ENCODE data around the gene PDCD11. TPM values are rescaled to one million over a fixed set of nuclear protein-coding genes. Genes with fewer than 3 reads are reported as not detected.
A peak's percentile ranks its signal among the peaks of the same experiment; 100 is the strongest.
"Not testable (repeated sequence)": the region's sequence is repeated elsewhere in the genome, so short reads cannot be mapped to it uniquely, and the experiment has no call there.

The PDCD11 gene
- total RNA-seq = 10 to 100 TPM; 14.3 to 21.7 (median 17.6) TPM

DNA sequence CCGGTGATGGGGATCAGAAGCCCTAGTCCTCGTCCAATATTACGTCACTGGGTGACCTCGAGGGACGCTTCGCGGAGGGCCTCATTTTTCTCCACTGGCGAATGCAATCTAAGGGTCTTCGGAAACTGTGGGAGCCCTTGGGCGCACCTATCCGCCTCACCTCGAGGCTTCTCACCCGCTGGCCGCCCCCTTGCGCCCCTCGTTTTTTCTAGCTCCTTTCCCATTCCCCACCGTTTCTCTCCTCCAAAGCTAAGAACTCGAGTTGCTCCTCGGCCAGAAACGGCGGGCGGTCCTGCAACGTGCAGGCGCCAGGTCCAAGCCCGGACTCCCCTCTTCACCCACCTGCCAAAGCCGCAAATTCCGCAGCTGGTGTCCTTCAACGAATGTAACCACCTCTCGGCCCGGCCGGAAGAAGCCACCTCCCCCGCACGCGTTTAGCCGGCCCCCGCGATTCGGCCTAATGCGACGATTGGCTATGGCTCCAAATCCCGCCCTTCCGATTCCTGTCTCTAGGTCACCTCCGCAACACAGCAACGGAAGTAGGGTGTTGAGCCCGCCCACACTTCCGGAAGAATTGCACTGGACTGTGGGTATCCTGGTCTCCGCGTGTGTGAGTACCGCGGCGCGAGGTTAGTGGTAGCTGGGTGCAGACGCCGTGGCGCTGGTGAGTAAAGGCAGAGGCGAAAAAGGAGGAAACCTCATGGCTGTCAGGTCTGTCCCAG, at the start of gene PDCD11, which contains the start of gene ATP5MK:
Gene PDCD11, plus strand, starts transcription at position 560 of the 722 bp plus-strand sequence. CDS start 1,801 bp downstream, outside the sequence.
Gene ATP5MK, minus strand, starts transcription at position 409 of the 722 bp plus-strand sequence. CDS start 4,018 bp downstream, outside the sequence.
- 0 to 1% methylated on average over 14 to 15 of the region's 56 CpGs for WGBS, 2 donors (ENCODE audit: low coverage in 1 of 2)
- Histone ChIP-seq H3K36me3 (peaks cover 0 to 44% of the 10 kb centered on the region in 2 donors), H3K27ac (peak within 1 kb of the TSS; percentile 56 to 92 (median 92)), H3K9me3 (no peaks in the 10 kb centered on the region), H3K27me3 (no peaks in the 10 kb centered on the region), H3K4me1 (peaks cover 15 to 51% (median 18%) of the 10 kb centered on the region in 3 donors), H3K4me3 (peak within 1 kb of the TSS; percentile 70 to 91)
- TF ChIP-seq EP300 (IDR thresholded peaks at IDR 0.05) = no peak
- TF ChIP-seq POLR2AphosphoS5 (IDR thresholded peaks at IDR 0.05) = peak; percentile 78
- TF ChIP-seq, protein P1, sequence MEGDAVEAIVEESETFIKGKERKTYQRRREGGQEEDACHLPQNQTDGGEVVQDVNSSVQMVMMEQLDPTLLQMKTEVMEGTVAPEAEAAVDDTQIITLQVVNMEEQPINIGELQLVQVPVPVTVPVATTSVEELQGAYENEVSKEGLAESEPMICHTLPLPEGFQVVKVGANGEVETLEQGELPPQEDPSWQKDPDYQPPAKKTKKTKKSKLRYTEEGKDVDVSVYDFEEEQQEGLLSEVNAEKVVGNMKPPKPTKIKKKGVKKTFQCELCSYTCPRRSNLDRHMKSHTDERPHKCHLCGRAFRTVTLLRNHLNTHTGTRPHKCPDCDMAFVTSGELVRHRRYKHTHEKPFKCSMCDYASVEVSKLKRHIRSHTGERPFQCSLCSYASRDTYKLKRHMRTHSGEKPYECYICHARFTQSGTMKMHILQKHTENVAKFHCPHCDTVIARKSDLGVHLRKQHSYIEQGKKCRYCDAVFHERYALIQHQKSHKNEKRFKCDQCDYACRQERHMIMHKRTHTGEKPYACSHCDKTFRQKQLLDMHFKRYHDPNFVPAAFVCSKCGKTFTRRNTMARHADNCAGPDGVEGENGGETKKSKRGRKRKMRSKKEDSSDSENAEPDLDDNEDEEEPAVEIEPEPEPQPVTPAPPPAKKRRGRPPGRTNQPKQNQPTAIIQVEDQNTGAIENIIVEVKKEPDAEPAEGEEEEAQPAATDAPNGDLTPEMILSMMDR (IDR thresholded peaks at IDR 0.05) = peak in 2 of 4 experiments; percentile 9 to 27
- TF ChIP-seq POLR2A (IDR thresholded peaks at IDR 0.05) = peak; percentile 41 to 46
- ATAC-seq = peak; percentile 100

GRCh38 chr10:103350175-103350516, 46.3 kb upstream of the PDCD11 start:
- Histone ChIP-seq H3K36me3 (peaks cover 0 to 39% of the 10 kb centered on the region in 2 donors), H3K4me3 (peak overlapping the region; percentile 69 to 88), H3K9me3 (no peaks in the 10 kb centered on the region), H3K27ac (peak overlapping the region; percentile 44 to 88 (median 85)), H3K27me3 (no peaks in the 10 kb centered on the region), H3K4me1 (peaks cover 0 to 26% (median 0%) of the 10 kb centered on the region in 3 donors)
- TF ChIP-seq, protein P1 (IDR thresholded peaks at IDR 0.05) = no peak
- TF ChIP-seq POLR2A (IDR thresholded peaks at IDR 0.05) (no peak), EP300 (IDR thresholded peaks at IDR 0.05) (no peak)
- 57 to 63% methylated on average over 5 to 9 of the region's 16 CpGs for WGBS, 2 donors (ENCODE audit: low coverage in 1 of 2)
- no peak for ATAC-seq

GRCh38 chr10:103350517-103351260, 45.7 kb upstream of the PDCD11 start, which contains the start of gene PCGF6:
TSS of gene PCGF6 (minus strand) at chr10:103351140. CDS start at chr10:103351066, 74 bp downstream.
- peaks cover 0 to 26% (median 0%) of the 10 kb centered on the region in 3 donors for H3K4me1 ChIP-seq
- peaks cover 5% of the 10 kb centered on the region for H3K27me3 ChIP-seq
- H3K9me3 ChIP-seq = no peaks in the 10 kb centered on the region
- peak within 1 kb of the TSS; percentile 69 to 88 for H3K4me3 ChIP-seq
- ATAC-seq = peak; percentile 92
- WGBS, 2 donors (ENCODE audit: low coverage in 1 of 2) = 0 to 1% methylated on average over 3 to 17 of the region's 82 CpGs
- peak within 1 kb of the TSS; percentile 44 to 88 (median 85) for H3K27ac ChIP-seq
- H3K36me3 ChIP-seq = peaks cover 0 to 34% of the 10 kb centered on the region in 2 donors
- TF ChIP-seq, protein P1 (IDR thresholded peaks at IDR 0.05) = peak in 2 of 4 experiments; percentile 19 to 29
- TF ChIP-seq POLR2A (IDR thresholded peaks at IDR 0.05) = no peak
- TF ChIP-seq POLR2AphosphoS5 (IDR thresholded peaks at IDR 0.05) = peak; percentile 28

DNA sequence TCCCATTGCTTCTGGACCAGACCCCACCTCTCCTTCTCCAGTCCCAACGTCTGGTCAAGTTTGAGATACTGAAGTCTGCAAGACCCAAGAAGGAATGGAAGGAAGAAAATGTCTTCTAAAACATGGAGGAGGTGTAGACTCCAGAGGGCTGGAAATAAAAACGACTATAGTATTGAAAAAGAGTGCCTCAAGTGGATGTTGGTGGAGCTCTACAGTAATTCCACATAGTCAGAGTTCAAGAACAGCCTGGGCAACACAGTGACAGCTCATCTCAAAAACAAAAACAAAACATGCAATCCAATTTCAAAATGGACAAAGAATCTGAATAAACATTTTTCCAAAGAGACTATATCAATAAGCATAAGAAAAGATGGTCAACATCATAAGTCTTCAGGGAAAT, 43.1 kb upstream of the PDCD11 start:
- peaks cover 0 to 26% (median 0%) of the 10 kb centered on the region in 3 donors for H3K4me1 ChIP-seq
- no peak for ATAC-seq
- no peak overlapping the region for H3K4me3 ChIP-seq
- H3K9me3 ChIP-seq = no peaks in the 10 kb centered on the region
- peaks cover 12% of the 10 kb centered on the region for H3K27me3 ChIP-seq
- 12 to 51% methylated on average over 2 of the region's 2 CpGs for WGBS, 2 donors (ENCODE audit: low coverage in 1 of 2)
- H3K27ac ChIP-seq = no peak overlapping the region
- H3K36me3 ChIP-seq = peaks cover 0 to 8% of the 10 kb centered on the region in 2 donors
- TF ChIP-seq POLR2AphosphoS5 (IDR thresholded peaks at IDR 0.05) = no peak
- TF ChIP-seq EP300 (IDR thresholded peaks at IDR 0.05) = no peak
- no peak for TF ChIP-seq POLR2A (IDR thresholded peaks at IDR 0.05)
- TF ChIP-seq, protein P1 (IDR thresholded peaks at IDR 0.05) = no peak

DNA sequence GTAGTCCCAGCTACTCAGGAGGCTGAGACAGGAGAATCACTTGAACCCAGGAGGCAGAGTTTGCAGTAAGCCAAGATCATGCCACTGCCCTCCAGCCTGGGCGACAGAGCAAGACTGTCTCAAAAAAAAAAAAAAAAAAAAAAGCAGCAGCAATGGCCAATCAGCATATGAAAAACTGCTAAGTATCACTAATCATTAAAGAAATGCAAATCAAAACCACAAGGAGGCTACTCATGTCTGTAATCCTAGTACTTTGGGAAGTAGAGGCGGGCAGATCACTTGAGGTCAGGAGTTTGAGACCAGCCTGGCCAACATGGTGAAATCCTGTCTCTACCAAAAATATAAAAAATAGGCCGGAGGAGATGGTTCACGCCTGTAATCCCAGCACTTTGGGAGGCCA, 41.9 kb upstream of the PDCD11 start:
- not testable (repeated sequence) for H3K9me3 ChIP-seq, H3K4me3 ChIP-seq, ATAC-seq, H3K27ac ChIP-seq, H3K36me3 ChIP-seq
- Histone ChIP-seq H3K4me1 (peaks cover 0 to 16% (median 0%) of the 10 kb centered on the region in 3 donors), H3K27me3 (peaks cover 12% of the 10 kb centered on the region)
- 82 to 95% methylated on average over 3 to 4 of the region's 4 CpGs for WGBS, 2 donors (ENCODE audit: low coverage in 1 of 2)
